ENCODE results near the gene PSMA6.

DNA sequence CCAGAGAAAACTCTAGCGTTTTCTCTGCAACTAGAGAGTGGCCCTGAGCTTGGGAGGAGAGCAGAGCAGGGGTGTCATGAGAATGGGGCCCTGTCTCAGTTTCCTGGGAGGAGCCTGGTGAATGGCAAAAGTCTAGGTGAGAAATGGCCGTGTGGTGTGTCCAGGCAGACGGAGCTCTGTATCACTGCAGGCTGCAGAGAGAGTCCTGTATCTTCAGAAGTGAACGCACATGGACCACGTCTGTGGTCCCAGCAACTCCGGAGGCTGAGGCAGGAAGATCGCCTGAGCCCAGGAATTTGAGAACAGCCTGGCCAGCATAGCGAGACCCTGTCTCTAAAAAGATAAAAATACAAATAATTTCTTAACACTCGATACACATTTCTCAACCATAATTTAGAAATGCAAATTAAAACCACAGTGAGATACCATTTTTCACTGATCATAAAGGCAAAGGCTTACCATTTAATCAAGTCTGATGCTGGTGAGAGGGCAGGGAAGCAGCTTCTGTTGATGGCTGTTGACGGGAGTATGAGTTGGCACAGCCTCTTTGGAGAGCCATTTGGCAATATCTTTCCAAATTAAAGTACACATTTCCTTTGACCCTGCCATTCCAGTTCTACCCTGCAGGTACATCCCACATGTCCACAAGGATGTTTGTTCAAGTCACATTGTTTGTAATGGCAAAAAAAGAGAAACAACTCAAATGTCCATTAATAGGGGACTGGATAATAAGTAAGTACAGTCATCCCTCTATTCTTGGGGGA lies 61.4 kb downstream of the PSMA6 start:
- no peak for TF ChIP-seq GATA3 (IDR thresholded peaks at IDR 0.05; ENCODE audit: low read depth, low read length)
- TF ChIP-seq GATA2 (IDR thresholded peaks at IDR 0.05; ENCODE audit: low read depth, low read length), result no peak

All from SH-SY5Y (cell line).